SK-N-MC (cell line): ENCODE results near the gene MAML3.
A peak's percentile ranks its signal among the peaks of the same experiment; 100 is the strongest.

Experiments used
- DNase-seq: peaks from one replicate; pipeline ENCODE4 v3.0.0-alpha.2; 2011; ENCODE audit warnings: low read depth, low spot score
- H3K27ac ChIP-seq: fragments of 200-600 bp; sonication (generic); 2 replicates; pipeline ENCODE4 v1.5.1; 2016; ENCODE audit warnings: mixed run types
- H3K36me3 ChIP-seq: fragments of 200-600 bp; sonication (generic); 2 replicates; pipeline ENCODE4 v1.6.1; 2017; ENCODE audit warnings: antibody characterized with exemption, low read length, mixed read lengths; ENCODE audit not compliant: insufficient read depth
- H3K4me3 ChIP-seq: fragments of 200-600 bp; sonication (generic); 2 replicates; pipeline ENCODE4 v1.5.1; 2016
- H3K9ac ChIP-seq: fragments of 200-600 bp; sonication (generic); 2 replicates; pipeline ENCODE4 v1.8.0; 2017; ENCODE audit warnings: mixed run types, mixed read lengths; ENCODE audit not compliant: insufficient read length
- H3K9me3 ChIP-seq: fragments of 200-600 bp; sonication (generic); 2 replicates; pipeline ENCODE4 v1.6.1; 2017; ENCODE audit warnings: low read depth, mild to moderate bottlenecking, antibody characterized with exemption, low read length, moderate library complexity, mixed read lengths
- EZH2 ChIP-seq: fragments of 200-600 bp; sonication (generic); IDR thresholded peaks from one replicate; pipeline ENCODE4 v1.6.1; 2017; ENCODE audit warnings: antibody characterized with exemption
- FOXP2 ChIP-seq: optimal IDR thresholded peaks from 2 replicates; pipeline ENCODE3; 2011; ENCODE audit warnings: mild to moderate bottlenecking, moderate library complexity; ENCODE audit not compliant: insufficient read depth; ENCODE audit errors: extremely low read length, control extremely low read depth
- POLR2AphosphoS5 ChIP-seq: IDR thresholded peaks from 2 replicates; pipeline ENCODE4 v1.6.1; 2012; ENCODE audit warnings: mild to moderate bottlenecking, low read depth, low read length, borderline replicate concordance

Gene MAML3

DNA sequence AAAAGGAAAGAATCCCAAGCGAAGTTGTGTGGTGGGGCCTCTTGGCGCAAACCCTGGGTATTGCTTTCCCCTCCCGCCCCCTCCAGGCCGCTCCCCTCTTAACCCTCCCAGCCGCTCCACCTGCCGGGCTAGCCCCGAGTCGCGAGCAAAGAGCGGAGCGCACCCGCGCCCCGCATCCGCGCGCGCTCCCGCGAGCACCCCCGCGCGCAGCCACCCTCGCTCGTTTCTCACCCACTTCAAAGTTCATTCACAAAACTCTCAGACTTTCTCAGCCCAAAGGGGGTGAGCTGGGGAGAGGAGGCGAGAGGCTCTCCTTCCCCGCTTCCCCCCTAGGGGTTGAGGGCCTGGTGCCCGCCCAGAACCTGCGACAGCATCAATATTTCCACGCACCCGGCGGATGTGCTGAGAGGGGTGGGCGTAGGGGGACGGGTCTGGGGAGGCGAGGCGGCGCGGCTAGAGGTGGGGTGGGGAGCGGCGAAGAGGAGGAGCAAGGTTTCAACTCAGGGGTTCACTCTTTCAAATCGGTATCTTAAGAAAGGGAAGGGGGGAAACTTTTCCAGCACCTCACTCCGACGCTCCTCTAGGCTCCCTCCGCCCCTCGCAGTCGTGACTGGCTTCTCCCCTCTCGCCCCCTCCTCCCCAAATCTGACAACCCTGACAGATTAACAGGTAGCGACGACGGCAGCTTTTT, 1.8 kb downstream of the MAML3 start:
- Histone ChIP-seq H3K36me3 (no peaks in the 10 kb centered on the region), H3K4me3 (peak overlapping the region; percentile 89), H3K9ac (peak overlapping the region; percentile 64), H3K27ac (no peak overlapping the region), H3K9me3 (no peaks in the 10 kb centered on the region)
- DNase-seq = no peak
- TF ChIP-seq FOXP2 (no peak), EZH2 (no peak), POLR2AphosphoS5 (no peak)

DNA sequence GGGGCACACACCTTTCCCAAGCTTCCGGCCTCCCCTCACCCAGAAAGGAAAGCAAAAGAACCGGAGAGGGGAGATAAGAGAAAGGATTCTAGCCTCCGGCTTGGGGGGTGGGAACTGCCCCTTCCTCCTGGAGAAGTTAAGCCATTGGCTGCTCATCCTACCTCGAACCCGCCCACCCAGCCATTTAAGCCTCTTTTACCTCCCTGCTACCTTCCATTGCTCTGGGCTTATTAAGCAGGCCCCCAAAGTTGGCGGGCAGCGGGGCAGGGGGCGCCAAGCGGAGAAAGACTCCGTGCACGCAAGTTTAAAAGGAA, 2.3 kb downstream of the MAML3 start:
- Histone ChIP-seq H3K4me3 (peak overlapping the region; percentile 89), H3K27ac (peak overlapping the region; percentile 90), H3K36me3 (no peaks in the 10 kb centered on the region), H3K9me3 (no peaks in the 10 kb centered on the region), H3K9ac (peak overlapping the region; percentile 74)
- peak; percentile 60 for DNase-seq
- TF ChIP-seq EZH2 = no peak
- TF ChIP-seq POLR2AphosphoS5 = peak; percentile 74

DNA sequence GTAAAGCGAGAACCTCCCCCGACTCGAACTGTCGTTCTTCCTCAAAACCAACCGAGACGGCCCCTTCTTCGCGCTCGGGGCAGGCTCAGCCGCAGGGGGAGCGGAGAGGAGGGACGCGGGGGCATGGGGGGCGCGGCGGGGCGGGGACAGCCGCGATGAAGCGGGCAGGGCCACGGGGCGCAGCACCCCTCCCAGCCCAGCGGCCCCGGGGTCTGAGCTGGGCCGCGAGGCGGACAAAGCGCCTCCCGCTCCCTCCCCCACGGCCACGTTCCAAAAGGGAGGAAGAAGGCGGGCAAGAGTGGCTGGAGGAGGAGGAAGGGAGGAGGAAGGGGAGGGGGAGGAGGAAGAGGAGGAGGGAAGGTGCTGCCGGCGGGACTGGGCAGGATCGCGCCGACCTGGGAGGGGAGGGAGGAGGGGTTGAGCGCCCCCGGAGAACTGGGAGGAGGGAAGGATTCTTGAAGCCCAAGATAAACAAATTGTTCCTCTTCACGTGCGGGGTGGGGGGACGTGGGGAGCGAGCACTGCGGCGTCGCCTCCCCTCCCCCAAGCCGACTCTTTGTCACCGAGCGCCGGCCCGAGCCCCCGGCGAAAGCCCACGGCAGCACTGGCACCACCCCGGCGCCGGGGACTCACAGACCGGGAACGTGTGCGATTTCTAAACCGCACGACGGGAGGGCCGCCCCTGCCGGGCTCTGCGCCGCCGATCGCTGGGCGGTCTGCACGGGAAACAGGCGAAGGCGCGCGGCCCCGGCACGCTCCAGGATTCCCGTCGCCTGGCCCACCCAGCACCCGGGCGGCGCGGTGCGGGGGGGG, 2.9 kb downstream of the MAML3 start:
- H3K4me3 ChIP-seq = peak overlapping the region; percentile 89
- DNase-seq = no peak
- H3K9ac ChIP-seq = peak overlapping the region; percentile 74
- H3K27ac ChIP-seq = peak overlapping the region; percentile 90
- TF ChIP-seq POLR2AphosphoS5 = peak; percentile 67
- no peak for TF ChIP-seq EZH2
- no peak for TF ChIP-seq FOXP2
- no peaks in the 10 kb centered on the region for H3K9me3 ChIP-seq
- no peaks in the 10 kb centered on the region for H3K36me3 ChIP-seq

GRCh38 chr4:140150636-140150885, 3.4 kb downstream of the MAML3 start:
- DNase-seq = no peak

GRCh38 chr4:140149846-140150635, 3.9 kb downstream of the MAML3 start:
- Histone ChIP-seq H3K9me3 (no peaks in the 10 kb centered on the region), H3K27ac (peak overlapping the region; percentile 90), H3K9ac (peak overlapping the region; percentile 74), H3K36me3 (no peaks in the 10 kb centered on the region), H3K4me3 (peak overlapping the region; percentile 89)
- DNase-seq = no peak
- 0 out of 2 replicates have a peak, but pooled peaks have one; percentile 8 for TF ChIP-seq POLR2AphosphoS5
- no peak for TF ChIP-seq FOXP2

More at GRCh38 chr4:140150636-140150885, 3.4 kb downstream of the MAML3 start:
- TF ChIP-seq FOXP2 (no peak), POLR2AphosphoS5 (peak; percentile 20; the same call in 1 of the 2 replicates)
- Histone ChIP-seq H3K9ac (peak overlapping the region; percentile 74), H3K4me3 (peak overlapping the region; percentile 89), H3K36me3 (no peaks in the 10 kb centered on the region), H3K9me3 (no peaks in the 10 kb centered on the region), H3K27ac (peak overlapping the region; percentile 90)

- Histone ChIP-seq H3K4me3 (no peak overlapping the region), H3K9ac (no peak overlapping the region), H3K27ac (no peak overlapping the region), H3K36me3 (no peaks in the 10 kb centered on the region), H3K9me3 (no peaks in the 10 kb centered on the region)
- no peak for TF ChIP-seq POLR2AphosphoS5
- no peak for TF ChIP-seq FOXP2
- TF ChIP-seq EZH2 = no peak
- no peak for DNase-seq
Observed at GRCh38 chr4:140144050-140144449, 9.9 kb downstream of the MAML3 start.

GRCh38 chr4:140141210-140141835, 12.7 kb downstream of the MAML3 start:
- no peak for DNase-seq
- Histone ChIP-seq H3K4me3 (no peak overlapping the region), H3K9ac (no peak overlapping the region), H3K36me3 (no peaks in the 10 kb centered on the region), H3K9me3 (no peaks in the 10 kb centered on the region), H3K27ac (no peak overlapping the region)
- TF ChIP-seq EZH2 (no peak), POLR2AphosphoS5 (no peak), FOXP2 (no peak)

GRCh38 chr4:140140566-140140965, 13.4 kb downstream of the MAML3 start:
- Histone ChIP-seq H3K4me3 (no peak overlapping the region), H3K9ac (no peak overlapping the region), H3K36me3 (no peaks in the 10 kb centered on the region), H3K27ac (no peak overlapping the region), H3K9me3 (no peaks in the 10 kb centered on the region)
- no peak for DNase-seq
- TF ChIP-seq POLR2AphosphoS5 (no peak), FOXP2 (no peak), EZH2 (no peak)
